GM12878 (cell line): Measurements from ENCODE around the gene LIMD2.

ENCODE experiments used
- ATF3 ChIP-seq: IDR thresholded peaks from 2 replicates; pipeline ENCODE4 v1.6.1; 2011; ENCODE audit warnings: low read depth, mild to moderate bottlenecking, low read length, moderate library complexity, borderline replicate concordance; ENCODE audit errors: extremely low read depth
- CTCF ChIP-seq, 3 experiments: IDR thresholded peaks in 2 of 3; conservative IDR thresholded peaks in 1 of 3; 2 replicates each; pipeline ENCODE4 v1.5.1; 2011; ENCODE audit warnings: low read depth in 3 of 3, low read length in 3 of 3, mild to moderate bottlenecking in 3 of 3, control low read depth in 2 of 3, moderate library complexity in 2 of 3, inconsistent platforms in 1 of 3, mixed read lengths in 1 of 3; ENCODE audit not compliant: control insufficient read depth in 2 of 3, insufficient read depth in 1 of 3; ENCODE audit errors: extremely low read depth in 1 of 3
- JUND ChIP-seq: IDR thresholded peaks from 2 replicates; pipeline ENCODE4 v1.6.1; 2012; ENCODE audit warnings: low read depth, mild to moderate bottlenecking, low read length, improper control_type of control experiment, moderate library complexity
- LARP7 ChIP-seq: fragments of 450-650 bp; IDR thresholded peaks from 2 replicates; pipeline ENCODE4 v1.6.1; 2017; ENCODE audit warnings: mild to moderate bottlenecking
- MEF2A ChIP-seq: IDR thresholded peaks from 2 replicates; pipeline ENCODE4 v1.6.1; 2011; ENCODE audit warnings: low read depth, mild to moderate bottlenecking, low read length, moderate library complexity; ENCODE audit not compliant: insufficient read depth
- RBBP5 ChIP-seq: fragments of 200-600 bp; sonication (generic); conservative IDR thresholded peaks from 2 replicates; pipeline ENCODE4 v1.6.1; 2016
- TARDBP ChIP-seq: IDR thresholded peaks from 2 replicates; pipeline ENCODE4 v1.6.1; 2016; ENCODE audit warnings: borderline replicate concordance

- TF ChIP-seq CTCF (IDR thresholded peaks at IDR 0.05 in 2 of 3, conservative IDR thresholded peaks at IDR 0.05 in 1 of 3; ENCODE audit: control insufficient read depth in 2 of 3, extremely low read depth in 1 of 3, insufficient read depth in 1 of 3, low read depth in 3 of 3, low read length in 3 of 3): peak in 1 of 3 experiments; percentile 28; a peak in 1 of 6 replicates
- no peak for TF ChIP-seq JUND
- TF ChIP-seq RBBP5: no peak
- TF ChIP-seq LARP7: no peak
- no peak for TF ChIP-seq ATF3
- TF ChIP-seq TARDBP: no peak
- no peak for TF ChIP-seq MEF2A
Observed at GRCh38 chr17:63688396-63689020, 11.4 kb downstream of the LIMD2 start.
